Activated CD8-positive, alpha-beta T cell treated with anti-CD3 and anti-CD28 coated beads, Interleukin-2, amount 10 ng/mL, durations not matched to agents 7 days and 5 days (primary cell): ENCODE measurements around the gene SLC25A30. TPM values are rescaled to one million over a fixed set of nuclear protein-coding genes. Genes with fewer than 3 reads are reported as not detected.
"Not testable (repeated sequence)": the region's sequence is repeated elsewhere in the genome, so short reads cannot be mapped to it uniquely, and the experiment has no call there.

Experiments used
- ATAC-seq: fragments of 150-1000 bp; cut with Tn5 transposase; one replicate; pipeline ENCODE4 v1.10.0; 2021; ENCODE audit warnings: moderate library complexity
- CTCF ChIA-PET: fragments of 350-600 bp; sonication (Branson Sonifier 250); formaldehyde crosslinking; loops from one replicate; lab custom pipeline; 2021; ENCODE audit warnings: antibody characterized with exemption; lab: Charles Lee
- POLR2A ChIA-PET: fragments of 350-600 bp; sonication (Branson Sonifier 250); formaldehyde crosslinking; loops from one replicate; lab custom pipeline; 2021; ENCODE audit warnings: antibody characterized with exemption; lab: Charles Lee
- DNase-seq: peaks from one replicate; pipeline ENCODE4 v3.0.0-alpha.2; 2020
- H3K27ac Mint-ChIP-seq: one replicate; pipeline ENCODE4 v1.8.0; 2021; ENCODE audit warnings: mild to moderate bottlenecking, mixed read lengths
- H3K27me3 Mint-ChIP-seq: one replicate; pipeline ENCODE4 v1.8.0; 2021; ENCODE audit warnings: low read depth, mixed read lengths
- H3K36me3 Mint-ChIP-seq: one replicate; pipeline ENCODE4 v1.8.0; 2021; ENCODE audit warnings: low read depth, mixed read lengths
- H3K4me1 Mint-ChIP-seq: one replicate; pipeline ENCODE4 v1.8.0; 2021; ENCODE audit warnings: low read depth, mixed read lengths
- H3K4me3 Mint-ChIP-seq: one replicate; pipeline ENCODE4 v1.8.0; 2021; ENCODE audit warnings: mild to moderate bottlenecking, mixed read lengths
- H3K9me3 Mint-ChIP-seq: one replicate; pipeline ENCODE4 v1.8.0; 2022; ENCODE audit warnings: mixed read lengths; ENCODE audit not compliant: insufficient read depth
- total RNA-seq, 2 experiments: library from RNA; stranded (reverse); gene quantifications; one replicate each; pipeline ENCODE4 v1.2.3, GENCODE V29; 2021

The SLC25A30 gene
- total RNA-seq, 2 experiments from 2014 or later: 19.0 to 19.7 TPM

- H3K9me3 Mint-ChIP-seq, POLR2A ChIA-PET, ATAC-seq: not testable (repeated sequence)
These were observed 27.0 kb downstream of the SLC25A30 start for GRCh38 chr13:45391128-45391527.

GRCh38 chr13:45390348-45390747 is 27.8 kb downstream of the SLC25A30 start:
- POLR2A ChIA-PET, ATAC-seq, H3K27ac Mint-ChIP-seq, H3K9me3 Mint-ChIP-seq, H3K27me3 Mint-ChIP-seq, DNase-seq, H3K4me3 Mint-ChIP-seq: not testable (repeated sequence)
- H3K4me1 Mint-ChIP-seq: peaks cover 30% of the 10 kb centered on the region
- CTCF ChIA-PET: interaction anchor here (7.9 kb wide), 1 partner anchor 22 kb away, joined by 144 read pairs; no protein-coding TSS in a partner anchor
- peaks cover 23% of the 10 kb centered on the region for H3K36me3 Mint-ChIP-seq

More at GRCh38 chr13:45391128-45391527, 27.0 kb downstream of the SLC25A30 start:
- not testable (repeated sequence) for H3K27me3 Mint-ChIP-seq, DNase-seq, H3K4me3 Mint-ChIP-seq, H3K27ac Mint-ChIP-seq
- peaks cover 30% of the 10 kb centered on the region for H3K36me3 Mint-ChIP-seq
- H3K4me1 Mint-ChIP-seq: peaks cover 37% of the 10 kb centered on the region
- CTCF ChIA-PET: interaction anchor here (7.9 kb wide), 1 partner anchor 22 kb away, joined by 144 read pairs; no protein-coding TSS in a partner anchor

GRCh38 chr13:45388664-45389063 is 29.5 kb downstream of the SLC25A30 start:
- H3K27me3 Mint-ChIP-seq: no peaks in the 10 kb centered on the region
- H3K36me3 Mint-ChIP-seq: peaks cover 18% of the 10 kb centered on the region
- POLR2A ChIA-PET: no interaction called here
- H3K4me3 Mint-ChIP-seq: no peak overlapping the region
- H3K9me3 Mint-ChIP-seq: no peaks in the 10 kb centered on the region
- no peak overlapping the region for H3K27ac Mint-ChIP-seq
- CTCF ChIA-PET: interaction anchor here (1.1 kb wide), 1 partner anchor 17 kb away, joined by 6 read pairs; no protein-coding TSS in a partner anchor
- DNase-seq: no peak
- H3K4me1 Mint-ChIP-seq: peaks cover 17% of the 10 kb centered on the region
- ATAC-seq: no peak

- Mint-ChIP-seq H3K27ac (peak overlapping the region; percentile 78), H3K4me1 (peaks cover 17% of the 10 kb centered on the region), H3K36me3 (peaks cover 18% of the 10 kb centered on the region)
- not testable (repeated sequence) for H3K27me3 Mint-ChIP-seq, H3K4me3 Mint-ChIP-seq, H3K9me3 Mint-ChIP-seq
- POLR2A ChIA-PET: interaction anchor here (1.0 kb wide), 1 partner anchor 62 kb away, joined by 3 read pairs; no protein-coding TSS in a partner anchor
- peak; percentile 68 for DNase-seq
- CTCF ChIA-PET: interaction anchor here (0.7 to 5.2 kb wide), 4 partner anchors 7 to 77 kb away, joined by 3 to 27 read pairs (median 6); partner anchors contain the start of gene SLC25A30
- ATAC-seq: peak; percentile 85
These were observed 31.1 kb downstream of the SLC25A30 start for GRCh38 chr13:45386892-45387575.

- DNase-seq: no peak
- ChIA-PET POLR2A (no interaction called here), CTCF (interaction anchor here (2.0 to 5.2 kb wide), 3 partner anchors 8 to 32 kb away, joined by 6 to 27 read pairs (median 7); partner anchors contain the start of gene SLC25A30)
- Mint-ChIP-seq H3K27me3 (no peaks in the 10 kb centered on the region), H3K4me1 (peaks cover 17% of the 10 kb centered on the region), H3K36me3 (peaks cover 18% of the 10 kb centered on the region), H3K27ac (no peak overlapping the region), H3K9me3 (no peaks in the 10 kb centered on the region), H3K4me3 (no peak overlapping the region)
- ATAC-seq: no peak
These were observed 32.1 kb downstream of the SLC25A30 start for GRCh38 chr13:45385907-45386553.

- H3K36me3 Mint-ChIP-seq: peaks cover 13% of the 10 kb centered on the region
These were observed 32.9 kb downstream of the SLC25A30 start for GRCh38 chr13:45385320-45385719.

GRCh38 chr13:45384474-45385174 is 33.5 kb downstream of the SLC25A30 start:
- CTCF ChIA-PET: interaction anchor here (1.2 to 5.2 kb wide), 3 partner anchors 10 to 28 kb away, joined by 3 to 27 read pairs (median 14); no protein-coding TSS in a partner anchor
- H3K9me3 Mint-ChIP-seq: no peaks in the 10 kb centered on the region
- no peak overlapping the region for H3K27ac Mint-ChIP-seq

More at GRCh38 chr13:45385320-45385719, 32.9 kb downstream of the SLC25A30 start:
- H3K27me3 Mint-ChIP-seq: no peaks in the 10 kb centered on the region
- ATAC-seq (no peak), DNase-seq (no peak)
- H3K4me1 Mint-ChIP-seq: peaks cover 17% of the 10 kb centered on the region
- no peak overlapping the region for H3K4me3 Mint-ChIP-seq
- POLR2A ChIA-PET: no interaction called here
- H3K27ac Mint-ChIP-seq: no peak overlapping the region
- CTCF ChIA-PET: interaction anchor here (1.2 to 5.2 kb wide), 4 partner anchors 9 to 28 kb away, joined by 3 to 27 read pairs (median 10); no protein-coding TSS in a partner anchor
- H3K9me3 Mint-ChIP-seq: no peaks in the 10 kb centered on the region

GRCh38 chr13:45382739-45383138 is 35.4 kb downstream of the SLC25A30 start:
- H3K9me3 Mint-ChIP-seq, H3K4me3 Mint-ChIP-seq, POLR2A ChIA-PET, H3K27me3 Mint-ChIP-seq, DNase-seq, H3K27ac Mint-ChIP-seq, ATAC-seq: not testable (repeated sequence)
- CTCF ChIA-PET: interaction anchor here (2.6 kb wide), 1 partner anchor 13 kb away, joined by 14 read pairs; no protein-coding TSS in a partner anchor
- H3K4me1 Mint-ChIP-seq: peaks cover 16% of the 10 kb centered on the region
- peaks cover 11% of the 10 kb centered on the region for H3K36me3 Mint-ChIP-seq

More at GRCh38 chr13:45384474-45385174, 33.5 kb downstream of the SLC25A30 start:
- Mint-ChIP-seq H3K36me3 (peaks cover 11% of the 10 kb centered on the region), H3K4me1 (peaks cover 17% of the 10 kb centered on the region), H3K27me3 (no peaks in the 10 kb centered on the region), H3K4me3 (no peak overlapping the region)
- ATAC-seq (no peak), DNase-seq (no peak)
- POLR2A ChIA-PET: no interaction called here

- Mint-ChIP-seq H3K27me3 (no peaks in the 10 kb centered on the region), H3K4me1 (peaks cover 1% of the 10 kb centered on the region), H3K4me3 (no peak overlapping the region), H3K36me3 (peaks cover 5% of the 10 kb centered on the region), H3K9me3 (no peaks in the 10 kb centered on the region), H3K27ac (no peak overlapping the region)
- ATAC-seq (no peak), DNase-seq (no peak)
- ChIA-PET CTCF (no interaction called here), POLR2A (no interaction called here)
These were observed 37.0 kb downstream of the SLC25A30 start for GRCh38 chr13:45381196-45381595.

- POLR2A ChIA-PET, DNase-seq, H3K4me1 Mint-ChIP-seq, CTCF ChIA-PET, H3K4me3 Mint-ChIP-seq, H3K27me3 Mint-ChIP-seq, H3K36me3 Mint-ChIP-seq, ATAC-seq, H3K27ac Mint-ChIP-seq, H3K9me3 Mint-ChIP-seq: not testable (repeated sequence)
These were observed 37.5 kb downstream of the SLC25A30 start for GRCh38 chr13:45380708-45381107.

GRCh38 chr13:45379516-45379915 is 38.7 kb downstream of the SLC25A30 start:
- H3K27me3 Mint-ChIP-seq, H3K36me3 Mint-ChIP-seq, H3K4me1 Mint-ChIP-seq, DNase-seq, H3K9me3 Mint-ChIP-seq, ATAC-seq, POLR2A ChIA-PET, H3K4me3 Mint-ChIP-seq, H3K27ac Mint-ChIP-seq: not testable (repeated sequence)
- CTCF ChIA-PET: interaction anchor here (1.1 kb wide), 1 partner anchor 9 kb away, joined by 3 read pairs; no protein-coding TSS in a partner anchor
